22Rv1 (cell line): ENCODE data around the gene ANGEL1.

Experiments
- ZFX ChIP-seq: fragments of 450-650 bp; IDR thresholded peaks from 2 replicates; pipeline ENCODE4 v1.6.1; 2017; ENCODE audit warnings: antibody characterized with exemption, borderline replicate concordance
- TF ChIP-seq, protein P1 (sequence below): fragments of 450-650 bp; IDR thresholded peaks from 2 replicates; pipeline ENCODE4 v1.5.1; 2017; ENCODE audit warnings: mild to moderate bottlenecking

DNA sequence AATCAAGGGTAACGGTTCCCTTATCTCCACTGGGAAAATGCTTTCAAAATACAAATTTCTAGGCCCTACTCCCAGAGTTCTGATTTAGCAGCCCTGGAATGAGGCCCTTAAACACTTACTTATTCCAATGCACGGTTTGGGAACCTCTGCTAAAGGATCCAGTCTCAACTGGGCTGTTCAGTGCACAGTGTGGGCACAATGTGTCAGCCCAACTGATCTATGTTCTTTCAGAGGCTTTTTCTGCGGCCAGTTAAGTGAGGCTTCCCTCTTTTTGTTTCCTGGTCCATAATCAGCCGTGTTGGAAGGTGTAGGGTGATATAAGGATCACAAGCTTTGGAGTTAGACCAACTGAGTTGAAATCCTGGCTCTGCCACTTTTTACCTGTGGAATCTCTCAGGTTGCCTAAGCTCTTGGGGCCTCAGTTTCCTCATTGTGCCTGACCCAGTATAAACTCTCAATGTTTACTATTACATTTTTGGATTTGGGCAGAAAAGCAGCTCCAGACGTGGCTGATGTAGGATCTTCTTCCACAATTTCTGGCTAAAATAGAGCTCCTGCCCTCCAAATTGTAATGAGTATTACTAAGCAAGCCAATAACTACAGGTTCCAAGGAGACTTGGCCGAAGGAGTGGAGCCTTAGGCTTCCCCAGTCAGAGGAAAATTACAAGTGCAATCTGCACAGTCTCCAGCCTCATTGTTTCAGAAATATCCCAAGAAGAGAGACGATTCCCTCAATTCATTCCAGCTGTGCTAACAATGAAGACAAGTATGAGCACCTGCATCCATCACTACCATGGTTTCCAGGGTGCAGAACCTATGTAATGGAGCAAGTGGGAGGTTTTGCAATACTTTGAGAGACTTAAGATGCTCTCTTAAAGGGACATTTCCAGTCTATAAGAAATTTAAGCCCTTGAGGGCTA lies 2.3 kb upstream of the ANGEL1 start:
- TF ChIP-seq, protein P1, sequence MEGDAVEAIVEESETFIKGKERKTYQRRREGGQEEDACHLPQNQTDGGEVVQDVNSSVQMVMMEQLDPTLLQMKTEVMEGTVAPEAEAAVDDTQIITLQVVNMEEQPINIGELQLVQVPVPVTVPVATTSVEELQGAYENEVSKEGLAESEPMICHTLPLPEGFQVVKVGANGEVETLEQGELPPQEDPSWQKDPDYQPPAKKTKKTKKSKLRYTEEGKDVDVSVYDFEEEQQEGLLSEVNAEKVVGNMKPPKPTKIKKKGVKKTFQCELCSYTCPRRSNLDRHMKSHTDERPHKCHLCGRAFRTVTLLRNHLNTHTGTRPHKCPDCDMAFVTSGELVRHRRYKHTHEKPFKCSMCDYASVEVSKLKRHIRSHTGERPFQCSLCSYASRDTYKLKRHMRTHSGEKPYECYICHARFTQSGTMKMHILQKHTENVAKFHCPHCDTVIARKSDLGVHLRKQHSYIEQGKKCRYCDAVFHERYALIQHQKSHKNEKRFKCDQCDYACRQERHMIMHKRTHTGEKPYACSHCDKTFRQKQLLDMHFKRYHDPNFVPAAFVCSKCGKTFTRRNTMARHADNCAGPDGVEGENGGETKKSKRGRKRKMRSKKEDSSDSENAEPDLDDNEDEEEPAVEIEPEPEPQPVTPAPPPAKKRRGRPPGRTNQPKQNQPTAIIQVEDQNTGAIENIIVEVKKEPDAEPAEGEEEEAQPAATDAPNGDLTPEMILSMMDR: no peak
- no peak for TF ChIP-seq ZFX
